ENCODE data around the gene LARP1. TPM values are rescaled to one million over a fixed set of nuclear protein-coding genes. Genes with fewer than 3 reads are reported as not detected.
A peak's percentile ranks its signal among the peaks of the same experiment; 100 is the strongest.

LARP1 gene
- total RNA-seq, 1 donor from 2014 or later, result 338 TPM

GRCh38 chr5:154849791-154850201 lies 94.6 kb downstream of the LARP1 start:
- peaks cover 9% of the 10 kb centered on the region for H3K4me1 Mint-ChIP-seq (ENCODE audit: low read depth)
- H3K9me3 Mint-ChIP-seq, result no peaks in the 10 kb centered on the region
- intact Hi-C loops (cut with micrococcal nuclease), result no loop called here
- H3K4me3 Mint-ChIP-seq, result no peak overlapping the region
- DNase-seq (ENCODE audit: low spot score), result no peak
- H3K36me3 Mint-ChIP-seq (ENCODE audit: low read depth), result no peaks in the 10 kb centered on the region
- no peaks in the 10 kb centered on the region for H3K27me3 Mint-ChIP-seq (ENCODE audit: insufficient read depth)
- H3K27ac Mint-ChIP-seq, result peak overlapping the region; percentile 43

DNA sequence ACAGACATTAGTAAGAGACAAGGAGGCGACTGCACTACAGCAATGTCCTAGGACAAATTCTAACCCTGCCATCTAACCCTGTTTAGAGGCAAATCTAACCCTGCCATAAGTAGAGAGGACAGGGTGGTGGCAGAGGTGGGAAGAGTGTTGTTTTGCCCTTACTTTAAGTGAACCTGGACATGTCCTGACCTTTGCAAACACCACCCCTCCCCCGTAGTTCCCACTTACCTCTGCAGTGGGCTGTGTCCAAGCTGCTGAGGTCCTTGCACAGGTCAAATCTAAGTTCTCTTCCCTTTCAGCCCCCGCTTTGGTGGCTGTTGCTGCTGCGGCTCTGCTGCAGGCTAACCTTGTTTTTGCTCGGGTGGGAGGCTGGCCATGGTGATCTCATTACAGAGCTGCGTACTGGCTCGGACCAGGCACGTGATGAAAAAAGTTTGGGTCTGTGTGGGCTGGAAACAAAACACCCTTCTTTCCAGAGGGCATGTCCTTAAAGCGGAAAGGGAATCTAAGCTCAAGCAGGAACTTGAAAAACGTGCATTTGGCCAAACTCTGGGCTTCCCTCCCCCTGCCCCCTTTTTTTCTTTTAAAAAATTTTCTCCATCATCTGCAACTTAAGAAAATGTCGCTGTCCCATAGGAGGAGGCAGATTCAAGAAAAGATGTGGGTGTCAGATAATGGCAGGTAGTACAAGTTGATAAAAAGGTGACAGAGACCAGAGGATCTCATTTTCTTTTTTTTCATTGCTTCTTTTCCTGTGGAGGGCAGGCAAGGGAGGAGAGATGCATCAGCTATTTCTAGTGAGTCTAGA lies 95.3 kb downstream of the LARP1 start, which contains the start of gene FAXDC2:
TSS of gene FAXDC2 (minus strand) at position 349 of the 808 bp plus-strand sequence. CDS start 12,425 bp downstream, outside the sequence.
- intact Hi-C loops (cut with micrococcal nuclease), result no loop called here
- Mint-ChIP-seq H3K4me3 (no peak within 1 kb of the TSS), H3K27me3 (ENCODE audit: insufficient read depth) (no peaks in the 10 kb centered on the region), H3K9me3 (no peaks in the 10 kb centered on the region), H3K4me1 (ENCODE audit: low read depth) (peaks cover 9% of the 10 kb centered on the region), H3K36me3 (ENCODE audit: low read depth) (no peaks in the 10 kb centered on the region), H3K27ac (peak within 1 kb of the TSS; percentile 43)
- DNase-seq (ENCODE audit: low spot score), result no peak

- Mint-ChIP-seq H3K4me1 (ENCODE audit: low read depth) (peaks cover 9% of the 10 kb centered on the region), H3K9me3 (no peaks in the 10 kb centered on the region), H3K4me3 (no peak overlapping the region), H3K36me3 (ENCODE audit: low read depth) (no peaks in the 10 kb centered on the region), H3K27ac (no peak overlapping the region), H3K27me3 (ENCODE audit: insufficient read depth) (no peaks in the 10 kb centered on the region)
- no peak for DNase-seq (ENCODE audit: low spot score)
- intact Hi-C loops (cut with micrococcal nuclease), result no loop called here
These were observed 96.2 kb downstream of the LARP1 start for GRCh38 chr5:154851351-154851750.

DNA sequence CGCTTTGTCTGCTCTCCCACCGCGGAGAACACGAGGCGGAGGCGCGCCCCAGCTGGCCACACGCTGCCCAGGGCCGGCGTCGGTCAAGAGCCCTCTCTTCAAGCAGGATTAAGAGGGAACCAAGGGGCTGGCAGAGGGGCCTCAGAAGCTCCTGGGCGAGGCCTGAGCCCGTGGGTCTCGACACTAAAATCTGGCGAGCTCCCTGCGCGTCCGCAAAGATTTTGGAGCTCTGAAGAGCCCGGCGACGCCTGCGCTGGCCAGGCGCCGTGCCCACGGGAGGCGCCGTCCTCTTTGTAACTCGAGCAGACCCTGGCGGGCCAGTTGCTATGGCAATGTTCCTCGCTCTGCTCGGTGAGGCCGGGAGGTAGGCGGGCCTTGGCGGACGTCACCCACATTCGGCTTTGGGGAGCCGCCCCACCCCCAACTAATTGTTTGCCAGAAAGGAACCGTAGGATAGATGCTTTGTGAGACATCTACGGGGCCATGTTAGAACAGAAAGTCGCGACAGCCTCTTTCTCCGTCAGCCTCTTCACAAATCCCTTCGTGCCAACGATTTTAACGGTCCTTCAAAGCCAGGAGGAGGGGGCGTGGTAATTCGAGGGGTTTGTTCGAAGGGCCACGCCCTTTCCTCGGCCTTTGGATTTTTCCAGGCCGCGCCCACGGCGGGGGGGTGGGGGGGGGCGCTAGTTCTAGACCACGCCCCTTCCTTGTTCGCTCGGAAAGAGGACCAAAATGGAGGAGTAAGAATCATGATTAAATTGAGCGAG lies 102.5 kb downstream of the LARP1 start:
- DNase-seq (ENCODE audit: low spot score), result peak; percentile 81
- Mint-ChIP-seq H3K27me3 (ENCODE audit: insufficient read depth) (no peaks in the 10 kb centered on the region), H3K9me3 (no peaks in the 10 kb centered on the region), H3K27ac (peak overlapping the region; percentile 100), H3K4me3 (peak overlapping the region; percentile 99), H3K36me3 (ENCODE audit: low read depth) (peaks cover 16% of the 10 kb centered on the region), H3K4me1 (ENCODE audit: low read depth) (peaks cover 41% of the 10 kb centered on the region)
- intact Hi-C loops (cut with micrococcal nuclease), result loop anchor here (1.0 to 5.0 kb wide), 7 partner anchors 45 to 819 kb away; partner anchors contain the start of genes FAM114A2, LARP1, MFAP3 and MRPL22

DNA sequence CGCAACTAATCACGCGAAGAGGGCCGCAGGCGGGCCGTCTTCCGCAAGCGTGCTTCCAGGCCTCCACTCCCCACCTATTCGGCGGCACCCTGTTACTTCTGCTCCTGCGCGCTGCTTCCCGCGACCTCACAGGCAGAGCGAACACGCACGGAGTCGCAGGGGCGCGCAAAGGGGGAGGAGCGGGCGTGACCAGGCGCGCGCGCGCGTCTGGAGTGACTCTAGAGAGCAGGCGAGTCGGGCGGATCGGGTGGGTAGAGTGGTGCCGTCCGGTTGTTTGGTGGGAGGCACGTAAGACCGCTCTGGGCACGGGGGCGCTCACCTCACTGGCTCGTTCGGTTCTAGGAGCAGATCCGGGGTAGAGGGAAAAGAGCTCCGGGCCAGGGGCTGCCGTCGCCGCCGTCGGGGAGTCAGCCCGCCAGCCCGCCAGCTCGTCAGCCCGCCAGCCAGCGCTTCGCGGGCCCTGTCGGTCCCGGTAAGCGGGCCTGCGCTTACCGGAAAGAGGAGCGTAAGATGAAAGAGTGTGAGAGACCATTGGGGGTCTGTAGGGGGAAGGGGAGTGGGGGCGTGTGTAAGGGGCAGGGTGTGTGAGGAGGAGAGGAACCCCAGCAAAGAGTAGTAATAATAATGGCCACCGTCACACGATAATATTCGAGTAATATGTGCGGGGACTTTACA lies 103.3 kb downstream of the LARP1 start, which contains the start of gene CNOT8:
TSS of gene CNOT8 (plus strand) at position 331 of the 675 bp plus-strand sequence. CDS start 4,652 bp downstream, outside the sequence.
- intact Hi-C loops (cut with micrococcal nuclease), result loop anchor here (1.0 to 5.0 kb wide), 7 partner anchors 46 to 820 kb away; partner anchors contain the start of genes FAM114A2, LARP1, MFAP3 and MRPL22
- H3K9me3 Mint-ChIP-seq, result no peaks in the 10 kb centered on the region
- peak; percentile 96 for DNase-seq (ENCODE audit: low spot score)
- H3K4me1 Mint-ChIP-seq (ENCODE audit: low read depth), result peaks cover 48% of the 10 kb centered on the region
- H3K36me3 Mint-ChIP-seq (ENCODE audit: low read depth), result peaks cover 22% of the 10 kb centered on the region
- H3K4me3 Mint-ChIP-seq, result peak within 1 kb of the TSS; percentile 99
- H3K27me3 Mint-ChIP-seq (ENCODE audit: insufficient read depth), result no peaks in the 10 kb centered on the region
- H3K27ac Mint-ChIP-seq, result peak within 1 kb of the TSS; percentile 100

GRCh38 chr5:154858972-154859871 lies 104.0 kb downstream of the LARP1 start:
- no peaks in the 10 kb centered on the region for H3K27me3 Mint-ChIP-seq (ENCODE audit: insufficient read depth)
- H3K36me3 Mint-ChIP-seq (ENCODE audit: low read depth), result peaks cover 27% of the 10 kb centered on the region

GRCh38 chr5:154860123-154860522 lies 104.9 kb downstream of the LARP1 start:
- Mint-ChIP-seq H3K4me3 (peak overlapping the region; percentile 99), H3K4me1 (ENCODE audit: low read depth) (peaks cover 59% of the 10 kb centered on the region), H3K27me3 (ENCODE audit: insufficient read depth) (no peaks in the 10 kb centered on the region), H3K36me3 (ENCODE audit: low read depth) (peaks cover 30% of the 10 kb centered on the region), H3K27ac (peak overlapping the region; percentile 100), H3K9me3 (no peaks in the 10 kb centered on the region)
- DNase-seq (ENCODE audit: low spot score), result no peak
- intact Hi-C loops (cut with micrococcal nuclease), result no loop called here

More at GRCh38 chr5:154858972-154859871, 104.0 kb downstream of the LARP1 start:
- Mint-ChIP-seq H3K4me3 (peak overlapping the region; percentile 99), H3K9me3 (no peaks in the 10 kb centered on the region), H3K27ac (peak overlapping the region; percentile 100), H3K4me1 (ENCODE audit: low read depth) (peaks cover 53% of the 10 kb centered on the region)
- peak; percentile 3 for DNase-seq (ENCODE audit: low spot score)
- intact Hi-C loops (cut with micrococcal nuclease), result loop anchor here (1.0 to 5.0 kb wide), 8 partner anchors 47 to 820 kb away; partner anchors contain the start of genes FAM114A2, LARP1, MFAP3 and MRPL22

DNA sequence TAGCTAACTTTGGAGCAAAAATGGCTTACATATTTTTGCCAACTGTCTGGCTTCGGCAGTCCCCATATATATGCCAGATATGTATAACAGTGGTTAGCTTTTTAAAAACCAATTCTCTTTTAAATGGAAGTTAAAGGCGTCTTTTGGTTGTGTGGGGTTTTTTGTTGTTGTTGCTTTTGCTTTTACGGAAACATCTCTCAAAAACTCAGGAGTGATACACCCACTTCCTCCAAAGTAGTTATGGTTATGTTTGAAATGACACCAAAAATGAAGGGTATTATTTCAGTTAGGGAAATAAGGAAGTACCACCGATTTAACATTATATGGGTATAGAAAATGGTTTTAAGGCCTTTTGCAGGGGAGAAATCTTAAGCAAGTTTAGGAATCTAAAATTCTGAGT lies 105.6 kb downstream of the LARP1 start:
- H3K36me3 Mint-ChIP-seq (ENCODE audit: low read depth), result peaks cover 35% of the 10 kb centered on the region
- H3K27me3 Mint-ChIP-seq (ENCODE audit: insufficient read depth), result no peaks in the 10 kb centered on the region
- no peak for DNase-seq (ENCODE audit: low spot score)
- H3K27ac Mint-ChIP-seq, result peak overlapping the region; percentile 100
- H3K4me1 Mint-ChIP-seq (ENCODE audit: low read depth), result peaks cover 65% of the 10 kb centered on the region
- H3K9me3 Mint-ChIP-seq, result no peaks in the 10 kb centered on the region
- intact Hi-C loops (cut with micrococcal nuclease), result no loop called here
- peak overlapping the region; percentile 99 for H3K4me3 Mint-ChIP-seq

DNA sequence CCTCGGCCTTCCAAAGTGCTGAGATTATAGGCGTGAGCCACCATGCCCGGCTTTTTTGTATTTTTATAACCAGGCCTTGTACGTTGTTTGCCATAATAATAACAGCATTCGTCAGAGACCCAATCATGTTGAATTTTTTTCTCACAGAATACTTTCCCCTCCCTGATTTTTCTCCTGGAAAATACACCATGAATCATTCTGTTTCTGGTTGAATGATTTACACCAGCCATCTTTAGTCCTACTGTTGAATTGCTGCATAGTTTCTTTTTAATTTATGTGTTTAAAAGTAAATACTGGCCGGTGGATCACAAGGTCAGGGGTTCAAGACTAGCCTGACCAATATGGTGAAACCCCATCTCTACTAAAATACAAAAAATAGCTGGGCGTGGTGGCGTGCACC lies 106.8 kb downstream of the LARP1 start:
- no peaks in the 10 kb centered on the region for H3K9me3 Mint-ChIP-seq
- H3K4me3 Mint-ChIP-seq, result peak overlapping the region; percentile 26
- DNase-seq (ENCODE audit: low spot score), result no peak
- intact Hi-C loops (cut with micrococcal nuclease), result no loop called here
- H3K4me1 Mint-ChIP-seq (ENCODE audit: low read depth), result peaks cover 68% of the 10 kb centered on the region
- H3K36me3 Mint-ChIP-seq (ENCODE audit: low read depth), result peaks cover 42% of the 10 kb centered on the region
- no peak overlapping the region for H3K27ac Mint-ChIP-seq
- H3K27me3 Mint-ChIP-seq (ENCODE audit: insufficient read depth), result no peaks in the 10 kb centered on the region

DNA sequence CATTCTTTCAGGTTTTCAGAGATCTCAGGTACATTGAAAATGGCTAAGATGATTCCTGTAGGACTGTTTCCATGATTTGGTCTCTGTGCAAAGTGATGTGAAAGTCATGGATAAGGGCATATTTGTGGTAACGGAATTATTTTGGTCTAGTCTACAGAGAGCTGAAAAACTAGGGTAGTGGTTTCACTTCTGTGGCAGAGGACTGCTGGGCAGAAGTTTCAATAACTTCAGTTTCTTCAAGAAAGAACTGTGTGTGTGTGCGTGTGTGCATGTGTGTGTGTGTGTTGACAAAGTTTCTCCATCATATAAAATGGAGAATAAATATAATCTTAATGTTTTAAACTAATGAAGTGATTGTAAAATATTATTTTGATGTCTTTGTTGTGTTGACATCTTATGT lies 107.6 kb downstream of the LARP1 start:
- intact Hi-C loops (cut with micrococcal nuclease), result no loop called here
- Mint-ChIP-seq H3K27ac (peak overlapping the region; percentile 59), H3K27me3 (ENCODE audit: insufficient read depth) (no peaks in the 10 kb centered on the region), H3K4me3 (peak overlapping the region; percentile 38), H3K9me3 (no peaks in the 10 kb centered on the region), H3K4me1 (ENCODE audit: low read depth) (peaks cover 69% of the 10 kb centered on the region), H3K36me3 (ENCODE audit: low read depth) (peaks cover 45% of the 10 kb centered on the region)
- no peak for DNase-seq (ENCODE audit: low spot score)

GRCh38 chr5:154863291-154864080 lies 108.3 kb downstream of the LARP1 start:
- no peaks in the 10 kb centered on the region for H3K9me3 Mint-ChIP-seq
- H3K4me1 Mint-ChIP-seq (ENCODE audit: low read depth), result peaks cover 69% of the 10 kb centered on the region
- H3K27ac Mint-ChIP-seq, result no peak overlapping the region
- intact Hi-C loops (cut with micrococcal nuclease), result no loop called here
- H3K27me3 Mint-ChIP-seq (ENCODE audit: insufficient read depth), result no peaks in the 10 kb centered on the region
- no peak for DNase-seq (ENCODE audit: low spot score)
- H3K36me3 Mint-ChIP-seq (ENCODE audit: low read depth), result peaks cover 47% of the 10 kb centered on the region
- no peak overlapping the region for H3K4me3 Mint-ChIP-seq
